Activated CD8-positive, alpha-beta memory T cell treated with anti-CD3 and anti-CD28 coated beads, Interleukin-2, amount 50 U/mL, for 48 hours (primary cell): Measurements from ENCODE around the gene SLA2.
"Not testable (repeated sequence)": the region's sequence is repeated elsewhere in the genome, so short reads cannot be mapped to it uniquely, and the experiment has no call there.

Source experiments
- DNase-seq: peaks from one replicate; pipeline ENCODE4 v3.0.0-alpha.2; 2020

SLA2 gene

DNA sequence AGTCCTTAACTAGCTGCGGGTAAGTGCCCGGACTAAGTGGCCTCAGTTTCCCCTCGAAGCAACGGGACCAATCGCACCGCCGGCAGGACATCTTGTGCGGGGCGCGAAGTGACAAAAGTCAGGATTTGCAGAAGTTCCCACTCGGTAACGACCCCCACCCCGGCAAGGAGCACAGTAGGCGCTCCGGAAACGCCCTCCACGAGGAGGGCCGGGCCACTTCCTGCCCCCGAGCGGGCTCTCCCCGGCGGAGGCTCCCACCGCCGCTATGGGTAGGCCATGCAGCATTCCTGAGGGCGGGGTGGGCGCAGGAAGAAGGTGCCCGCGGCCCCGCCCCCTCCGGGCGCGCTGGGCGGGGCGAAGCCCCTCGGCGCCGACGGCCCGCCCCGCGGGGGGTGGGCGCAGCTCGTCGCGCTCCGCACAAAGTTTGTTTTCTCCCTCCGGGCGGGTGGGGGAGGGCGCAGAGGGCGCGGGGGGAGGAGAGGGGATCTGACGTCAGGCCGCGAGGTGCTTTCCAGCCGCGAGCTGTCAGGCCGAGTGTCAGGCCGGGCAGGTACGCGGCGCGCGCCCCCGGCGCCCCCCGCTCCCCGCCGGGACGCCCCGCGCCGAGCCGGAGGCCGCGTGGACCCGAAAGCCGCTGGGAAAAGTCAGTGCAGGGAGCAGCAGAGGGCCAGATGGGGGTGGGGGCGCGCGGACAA is 72.7 kb downstream of the SLA2 start, which contains the start of gene TGIF2:
Gene TGIF2, plus strand, starts transcription at position 495 of the 695 bp plus-strand sequence. CDS start 5,178 bp downstream, outside the sequence.
- DNase-seq = peak; percentile 95

DNA sequence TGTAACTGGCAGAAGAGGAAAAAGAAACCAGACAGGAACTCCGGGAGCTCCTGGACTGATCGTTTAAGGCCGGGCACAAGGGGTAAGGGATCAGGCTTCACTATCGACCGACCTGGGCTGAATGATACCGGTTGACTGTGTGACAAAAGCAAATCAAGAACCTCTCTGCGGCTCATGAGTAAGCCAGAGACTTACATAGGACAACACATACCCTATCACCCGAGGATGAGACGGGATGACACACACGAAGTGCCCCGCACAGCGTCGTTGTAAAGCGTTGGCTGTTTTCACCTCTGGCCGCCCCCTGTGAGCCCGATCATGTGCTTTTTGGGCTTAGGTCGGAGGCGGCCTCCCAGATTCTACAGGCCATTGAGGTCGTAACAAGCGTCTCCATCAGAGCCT is 73.3 kb downstream of the SLA2 start:
- peak; percentile 87 for DNase-seq

DNA sequence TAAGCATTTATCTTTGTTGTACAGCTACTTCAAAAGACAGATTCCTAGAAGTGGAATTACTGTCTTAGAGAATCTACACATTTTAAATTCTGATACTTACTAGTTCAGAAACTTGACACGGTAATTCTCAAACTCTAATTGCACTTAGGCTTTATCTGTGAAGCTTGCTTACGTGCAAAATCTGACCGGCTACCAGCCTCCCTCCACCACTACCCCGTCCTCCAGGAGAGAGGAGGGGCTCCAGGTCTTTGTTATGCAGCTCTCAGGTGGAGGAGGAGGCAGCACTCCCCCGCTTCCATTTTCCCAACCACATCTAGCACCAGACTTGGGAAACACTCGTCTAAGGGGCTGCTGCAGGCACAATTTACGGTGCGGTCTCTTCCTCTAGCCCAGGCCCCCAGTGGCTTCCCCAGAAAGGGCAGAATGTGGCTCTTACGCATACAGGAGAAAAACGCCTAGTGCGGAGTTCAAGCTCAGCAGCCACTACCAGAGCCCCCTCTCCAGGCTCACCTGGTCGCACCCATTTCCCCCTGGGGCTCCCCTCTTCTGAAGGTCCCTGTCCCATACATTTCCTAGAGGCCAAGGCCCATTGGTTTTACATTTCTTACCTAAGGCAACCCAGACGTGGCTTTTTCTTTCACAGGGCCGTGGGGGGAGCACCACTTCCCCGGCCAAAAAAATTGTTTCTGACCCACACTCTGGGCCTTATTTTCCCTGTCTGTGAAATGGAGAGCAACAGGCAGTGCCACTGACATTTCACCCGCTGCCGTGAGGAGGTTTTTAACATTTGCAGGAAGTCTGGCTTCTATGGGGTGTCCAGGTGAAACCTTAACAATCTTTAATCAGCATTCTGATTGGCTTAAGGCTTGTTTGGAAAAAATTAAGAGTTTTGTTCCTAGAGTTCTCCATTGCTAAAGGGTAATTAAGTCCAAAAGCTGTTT is 74.2 kb downstream of the SLA2 start:
- DNase-seq = no peak

DNA sequence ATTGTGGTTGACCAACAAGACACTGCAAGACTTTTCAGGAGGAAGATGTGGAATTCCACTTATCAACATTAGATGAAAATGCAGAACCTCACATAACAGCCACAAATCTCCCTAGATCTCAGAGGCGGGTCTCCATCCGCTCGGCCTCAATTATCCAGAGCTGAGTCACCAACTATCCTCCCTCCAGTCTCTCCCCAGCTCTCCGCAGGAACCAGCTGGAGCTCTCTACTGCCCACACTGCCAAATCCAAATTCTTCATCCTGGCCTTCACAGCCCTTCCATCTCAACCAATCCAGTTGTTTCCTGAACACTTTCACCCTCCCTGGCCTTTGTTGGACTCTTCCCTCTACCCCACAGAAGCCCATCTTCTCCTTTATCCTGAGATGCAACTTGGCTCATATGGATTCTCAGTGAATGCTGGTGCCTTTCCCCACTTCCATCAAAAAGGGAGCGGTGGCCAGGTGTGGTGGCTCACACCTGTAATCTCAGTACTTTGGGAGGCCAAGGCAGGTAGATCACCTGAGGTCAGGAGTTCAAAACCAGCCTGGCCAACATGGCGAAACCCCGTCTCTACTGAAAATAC is 76.1 kb downstream of the SLA2 start:
- DNase-seq = no peak

DNA sequence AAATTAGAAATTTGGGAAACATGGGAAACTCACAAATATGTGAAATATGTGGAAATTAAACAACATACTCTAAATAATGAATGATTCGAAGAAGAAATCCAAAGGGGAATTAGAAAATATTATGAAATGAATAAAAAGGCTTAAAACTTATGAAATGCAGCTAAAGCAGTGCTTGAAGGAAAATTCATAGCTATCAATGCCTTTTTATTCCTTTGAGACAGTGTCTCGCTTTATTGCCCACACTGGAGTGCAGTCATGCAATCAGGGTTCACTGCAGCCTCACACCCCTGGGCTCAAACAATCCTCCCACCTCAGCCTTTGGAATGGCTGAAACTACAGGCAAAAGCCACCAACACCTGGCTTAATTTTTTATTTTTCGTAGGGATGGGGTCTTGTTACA is 80.5 kb downstream of the SLA2 start:
- no peak for DNase-seq

DNA sequence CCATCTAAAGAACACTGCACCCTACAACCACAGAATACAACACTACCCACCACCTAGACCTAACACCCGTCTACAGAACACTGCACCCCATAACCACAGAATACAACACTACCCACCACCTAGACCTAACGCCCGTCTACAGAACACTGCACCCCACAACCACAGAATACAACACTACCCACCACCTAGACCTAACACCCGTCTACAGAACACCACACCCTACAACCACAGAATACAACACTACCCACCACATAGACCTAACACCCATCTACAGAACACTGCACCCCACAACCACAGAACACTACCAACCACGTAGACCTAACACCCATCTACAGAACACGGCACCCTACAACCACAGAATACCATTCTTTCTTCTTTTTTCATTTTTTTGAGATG is 81.3 kb downstream of the SLA2 start:
- DNase-seq = not testable (repeated sequence)

DNA sequence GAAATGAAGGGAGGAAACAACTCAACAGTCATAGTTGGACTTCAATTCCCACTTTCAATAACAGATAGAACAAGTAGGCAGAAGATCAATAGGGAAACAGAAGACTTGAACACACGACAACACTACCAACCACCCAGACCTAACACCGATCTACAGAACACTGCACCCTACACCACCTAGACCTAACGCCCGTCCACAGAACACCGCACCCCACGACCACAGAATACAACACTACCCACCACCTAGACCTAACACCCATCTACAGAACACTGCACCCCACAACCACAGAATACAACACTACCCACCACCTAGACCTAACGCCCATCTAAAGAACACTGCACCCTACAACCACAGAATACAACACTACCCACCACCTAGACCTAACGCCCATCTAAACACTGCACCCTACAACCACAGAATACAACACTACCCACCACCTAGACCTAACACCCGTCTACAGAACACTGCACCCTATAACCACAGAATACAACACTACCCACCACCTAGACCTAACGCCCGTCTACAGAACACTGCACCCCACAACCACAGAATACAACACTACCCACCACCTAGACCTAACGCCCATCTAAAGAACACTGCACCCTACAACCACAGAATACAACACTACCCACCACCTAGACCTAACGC is 81.8 kb downstream of the SLA2 start:
- not testable (repeated sequence) for DNase-seq

DNA sequence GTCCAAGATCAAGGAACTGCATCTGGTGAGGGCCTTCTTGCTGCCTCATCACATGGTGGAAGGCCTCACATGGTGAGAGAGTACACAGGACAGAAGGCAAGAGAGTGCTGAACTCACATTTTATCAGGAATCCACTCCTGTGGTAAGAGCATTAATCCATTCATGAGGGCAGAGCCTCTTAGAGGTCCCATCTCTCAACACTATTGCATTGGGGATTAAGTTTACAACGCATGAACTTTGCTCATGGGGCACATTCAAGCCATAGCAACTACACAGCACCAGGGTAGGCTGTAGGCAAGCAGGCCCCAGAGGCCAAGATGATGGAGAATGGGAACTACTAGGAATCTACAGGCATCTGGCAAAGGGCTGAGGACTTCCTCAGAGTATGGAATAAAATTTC is 82.6 kb downstream of the SLA2 start:
- no peak for DNase-seq

DNA sequence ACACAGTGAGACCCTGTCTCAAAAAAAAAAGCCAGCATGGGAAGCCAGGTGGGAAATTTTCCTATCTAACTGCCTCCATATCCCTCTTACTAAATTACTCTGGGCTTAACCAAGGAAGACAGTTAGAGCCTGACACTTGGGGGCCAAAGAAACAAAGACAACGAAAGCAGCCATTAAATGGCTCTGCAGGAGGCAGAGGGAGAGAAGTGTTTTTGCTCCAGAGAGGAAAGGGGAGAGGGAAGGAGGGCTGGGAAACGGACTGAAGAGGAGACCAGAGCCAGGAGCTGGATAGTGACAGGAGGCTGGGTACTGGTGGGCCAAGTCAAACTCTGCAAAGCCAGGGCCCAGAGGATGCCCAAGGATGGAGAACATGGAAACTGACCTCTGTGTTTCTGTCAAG is 83.3 kb downstream of the SLA2 start:
- no peak for DNase-seq
